Panc1 (cell line): ENCODE data around the gene TGM1. TPM values are rescaled to one million over a fixed set of nuclear protein-coding genes. Genes with fewer than 3 reads are reported as not detected.

ENCODE experiments used
- ATAC-seq: fragments of 200-7000 bp; cut with Tn5 transposase; 2 replicates; pipeline ENCODE4 v1.9.1; 2020; ENCODE audit warnings: mild to moderate bottlenecking, moderate library complexity
- BruUV-seq: library from RNA; stranded (reverse); fragments of 400-500 nt; replicated peaks from 2 replicates; lab custom pipeline; 2021; lab: Mats Ljungman, UMichigan
- CTCF ChIA-PET: fragments of 300-600 bp; sonication (Branson Sonifier 250); formaldehyde crosslinking; loops from one replicate; lab custom pipeline; 2022; ENCODE audit warnings: antibody characterized with exemption; lab: Charles Lee
- POLR2A ChIA-PET: fragments of 300-600 bp; sonication (Branson Sonifier 250); formaldehyde crosslinking; loops from one replicate; lab custom pipeline; 2022; ENCODE audit warnings: antibody characterized with exemption; lab: Charles Lee
- DNase-seq: peaks from one replicate; pipeline ENCODE4 v3.0.0-alpha.2; 2010; ENCODE audit warnings: low read depth, low spot score
- H3K27ac ChIP-seq: 2 replicates; pipeline ENCODE4 v1.5.1; 2011; ENCODE audit warnings: mild to moderate bottlenecking, low read length, inconsistent platforms
- H3K27me3 ChIP-seq: fragments of 200-500 bp; sonication (Bioruptor generic); 2 replicates; pipeline ENCODE4 v1.6.0; 2014; ENCODE audit warnings: low read length, inconsistent platforms; ENCODE audit not compliant: control insufficient read depth, insufficient read depth
- H3K36me3 ChIP-seq: fragments of 200-500 bp; sonication (Bioruptor generic); 2 replicates; pipeline ENCODE4 v1.5.1; 2014; ENCODE audit warnings: inconsistent platforms, mild to moderate bottlenecking, low read length, moderate library complexity; ENCODE audit not compliant: control insufficient read depth, insufficient read depth
- H3K4me1 ChIP-seq: 2 replicates; pipeline ENCODE4 v1.5.1; 2011; ENCODE audit warnings: inconsistent platforms, mild to moderate bottlenecking, low read length, moderate library complexity; ENCODE audit not compliant: control insufficient read depth, insufficient read depth
- H3K4me3 ChIP-seq, 2 experiments: 2 replicates each; pipeline ENCODE4 v1.5.1; 2011 to 2012; ENCODE audit warnings: low read depth in 2 of 2, low read length in 2 of 2, mild to moderate bottlenecking in 2 of 2, inconsistent platforms in 1 of 2, moderate library complexity in 1 of 2
- H3K9me3 ChIP-seq: fragments of 200-500 bp; sonication (Bioruptor generic); 2 replicates; pipeline ENCODE4 v1.5.1; 2014; ENCODE audit warnings: low read depth, mild to moderate bottlenecking, inconsistent platforms, low read length, moderate library complexity; ENCODE audit not compliant: control insufficient read depth, insufficient read depth
- CTCF ChIP-seq: fragments of 450-650 bp; IDR thresholded peaks from 2 replicates; pipeline ENCODE4 v1.5.1; 2017; ENCODE audit warnings: mild to moderate bottlenecking
- POLR2AphosphoS5 ChIP-seq: IDR thresholded peaks from 2 replicates; pipeline ENCODE4 v1.6.1; 2012; ENCODE audit warnings: mild to moderate bottlenecking, low read depth, low read length, moderate library complexity
- REST ChIP-seq, 2 experiments: IDR thresholded peaks; 2 replicates each; pipeline ENCODE4 v1.6.1; 2011 to 2012; ENCODE audit warnings: low read depth in 2 of 2, control low read depth in 1 of 2, low read length in 1 of 2, mild to moderate bottlenecking in 1 of 2, moderate library complexity in 1 of 2; ENCODE audit not compliant: insufficient read depth in 1 of 2
- SIN3A ChIP-seq: IDR thresholded peaks from 2 replicates; pipeline ENCODE4 v1.6.1; 2012; ENCODE audit warnings: low read depth, mild to moderate bottlenecking, low read length, moderate library complexity, borderline replicate concordance; ENCODE audit not compliant: insufficient read depth
- TCF7L2 ChIP-seq: IDR thresholded peaks from 2 replicates; pipeline ENCODE4 v1.6.1; 2011; ENCODE audit warnings: mild to moderate bottlenecking, low read depth, low read length, inconsistent platforms
- in situ Hi-C: cut with HindIII; loops from 2 replicates; pipeline ENCODE4 v1.10.0; 2016; ENCODE audit warnings: low sequenced_read_pairs, low pct_unique_long_range_greater_than_20kb
- intact Hi-C: fragments of 100-400 bp; cut with micrococcal nuclease; formaldehyde crosslinking; loops from one replicate; pipeline ENCODE4 v1.10.0; 2022; ENCODE audit not compliant: unreplicated experiment
- total RNA-seq: library from RNA; stranded (reverse); gene quantifications from one replicate; pipeline ENCODE4 v1.2.1, GENCODE V29; 2021; ENCODE audit not compliant: unreplicated experiment

The TGM1 gene
- total RNA-seq, 1 experiment from 2014 or later = 2.3 TPM

GRCh38 chr14:24269910-24270536 lies 7.0 kb upstream of the TGM1 start:
- no peak for DNase-seq
- in situ Hi-C loops (no loop called here), intact Hi-C loops (no loop called here)
- Histone ChIP-seq H3K27ac (no peak overlapping the region), H3K27me3 (no peaks in the 10 kb centered on the region), H3K36me3 (no peaks in the 10 kb centered on the region), H3K9me3 (no peaks in the 10 kb centered on the region), H3K4me1 (peaks cover 3% of the 10 kb centered on the region; the same call in 1 of the 2 replicates), H3K4me3 (no peak overlapping the region)
- no peak for ATAC-seq
- POLR2A ChIA-PET = no interaction called here
- TF ChIP-seq POLR2AphosphoS5 = no peak
- TF ChIP-seq CTCF = no peak
- CTCF ChIA-PET = interaction anchor here (1.4 kb wide), 1 partner anchor 37 kb away, joined by 4 read pairs; no protein-coding TSS in a partner anchor
- BruUV-seq = TSS peak; percentile 82

DNA sequence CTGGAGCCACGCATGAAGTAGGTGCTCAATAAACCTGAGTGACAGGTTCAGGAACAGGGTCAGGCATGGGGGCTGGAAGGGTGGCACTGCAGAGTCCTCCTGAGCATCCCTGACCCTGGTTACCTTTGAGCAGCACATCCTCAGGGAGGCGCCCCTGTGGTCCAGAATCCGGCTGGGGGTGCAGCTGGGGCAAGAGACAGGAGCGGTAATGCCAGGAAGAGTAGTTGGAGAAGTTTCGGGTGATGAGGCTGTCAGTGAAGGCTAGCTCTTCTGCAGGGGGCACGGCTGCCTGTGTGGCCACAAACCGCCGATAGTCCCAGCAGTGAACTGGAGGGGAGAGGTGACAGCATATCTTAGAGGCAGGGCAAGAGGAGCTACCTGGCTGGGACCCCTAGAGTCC lies 6.4 kb upstream of the TGM1 start:
- BruUV-seq = no TSS peak
- DNase-seq (no peak), ATAC-seq (no peak)
- ChIA-PET CTCF (no interaction called here), POLR2A (no interaction called here)
- no peak overlapping the region for H3K4me3 ChIP-seq
- no peaks in the 10 kb centered on the region for H3K27me3 ChIP-seq
- no peak overlapping the region for H3K27ac ChIP-seq
- TF ChIP-seq SIN3A (no peak), POLR2AphosphoS5 (no peak), CTCF (no peak), REST (IDR thresholded peaks at IDR 0.05; ENCODE audit: insufficient read depth in 1 of 2, low read depth in 2 of 2, low read length in 1 of 2) (no peak), TCF7L2 (no peak)
- intact Hi-C loops (no loop called here), in situ Hi-C loops (no loop called here)
- no peaks in the 10 kb centered on the region for H3K36me3 ChIP-seq
- peaks cover 3% of the 10 kb centered on the region; the same call in 1 of the 2 replicates for H3K4me1 ChIP-seq
- no peaks in the 10 kb centered on the region for H3K9me3 ChIP-seq
